ENCODE measurements around the gene PDLIM3. TPM values are rescaled to one million over a fixed set of nuclear protein-coding genes. Genes with fewer than 3 reads are reported as not detected.

The PDLIM3 gene
- total and polyA plus RNA-seq, 2 of the 4 experiments (the other 2 are of a cell fraction): 6.4 to 11.7 TPM

DNA sequence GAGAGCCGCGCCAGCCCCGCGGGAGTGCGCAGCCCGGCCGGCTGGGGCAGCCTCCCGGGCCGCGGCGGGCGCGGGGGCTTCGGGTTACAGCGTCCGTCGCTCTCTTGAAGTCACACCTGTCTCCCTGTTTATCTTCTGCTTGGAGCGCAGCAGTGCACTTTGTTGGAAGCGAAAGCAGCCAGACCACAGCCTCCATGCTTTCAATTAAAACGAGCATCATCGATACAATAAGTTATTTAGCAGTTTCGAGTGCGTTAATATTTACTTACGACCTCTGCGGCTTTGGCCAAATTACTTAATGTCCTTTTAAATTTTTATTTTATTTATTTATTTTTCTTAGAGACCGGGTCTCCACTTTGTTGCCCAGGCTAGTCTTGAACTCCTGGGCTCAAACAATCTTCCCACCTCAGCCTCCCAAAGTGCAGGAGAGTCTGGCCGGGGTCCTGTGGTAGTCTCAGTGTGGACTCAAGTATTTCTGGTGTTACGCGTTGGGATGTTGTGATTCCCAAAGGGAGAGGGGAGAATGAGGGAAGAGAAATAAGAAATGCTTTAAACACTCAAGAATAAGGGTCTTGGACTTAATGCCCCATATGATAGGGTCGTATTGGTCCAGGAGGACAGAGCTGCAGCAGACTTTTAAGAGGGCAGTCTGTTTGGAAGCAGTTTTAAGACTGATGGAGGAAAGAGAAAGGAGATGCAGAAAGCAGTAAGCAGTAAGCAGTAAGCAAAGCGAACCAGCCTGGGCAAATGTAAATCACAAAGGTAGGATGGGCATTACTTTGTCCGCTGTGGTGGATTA lies 504 bp upstream of the PDLIM3 start:
- intact Hi-C loops (cut with micrococcal nuclease): loop anchor here (5.0 kb wide), 2 partner anchors 51 to 64 kb away; partner anchors contain the start of gene CCDC110
- dilution Hi-C loops (cut with HindIII; ENCODE audit: low sequenced_read_pairs, unreplicated experiment): no loop called here
- Histone ChIP-seq H3K9me3 (ENCODE audit: control insufficient read depth, insufficient read depth, low read length) (no peaks in the 10 kb centered on the region), H3K4ac (ENCODE audit: low read depth, low read length) (peak overlapping the region; percentile 28), H3K56ac (ENCODE audit: extremely low read depth, insufficient read depth, low read length) (no peak overlapping the region), H3K14ac (replicated peaks; ENCODE audit: low read depth, low read length) (peak overlapping the region; percentile 23; the same call in 1 of the 2 replicates), H2AK5ac (ENCODE audit: low read depth, low read length) (no peak overlapping the region; the same call in 1 of the 2 replicates), H3K23ac (ENCODE audit: low read depth, low read length) (0 out of 2 replicates have a peak overlapping the region, but pooled peaks have one; percentile 18), H3K36me3 (ENCODE audit: control insufficient read depth, insufficient read depth, low read length) (no peaks in the 10 kb centered on the region), H4K8ac (ENCODE audit: low read depth in 2 of 2, low read length in 2 of 2) (peak overlapping the region in 1 of 2 experiments; percentile 32; a peak in 1 of 4 replicates), H2BK20ac (ENCODE audit: low read depth, low read length) (no peak overlapping the region), H2BK120ac (ENCODE audit: low read depth, low read length) (peak overlapping the region; percentile 42; the same call in 1 of the 2 replicates), H3K4me3 (ENCODE audit: insufficient read depth, low read depth, low read length) (peak overlapping the region; percentile 96), H4K20me1 (ENCODE audit: insufficient read depth, low read length) (no peaks in the 10 kb centered on the region), H3K18ac (ENCODE audit: low read depth, low read length) (no peak overlapping the region), H3K4me2 (ENCODE audit: low read depth, low read length) (peak overlapping the region; percentile 91), H3K27ac (ENCODE audit: insufficient read depth, low read length) (no peak overlapping the region; the same call in 1 of the 2 replicates), H3K79me1 (ENCODE audit: low read depth in 1 of 2, low read length in 2 of 2) (peaks cover 4% of the 10 kb centered on the region in 2 experiments; a peak in 3 of 4 replicates), H2BK15ac (ENCODE audit: low read depth, low read length) (no peak overlapping the region), H2BK5ac (ENCODE audit: low read depth, low read length, poor library complexity, severe bottlenecking) (no peak overlapping the region), H3K4me1 (ENCODE audit: control insufficient read depth, insufficient read depth, low read length) (peaks cover 2% of the 10 kb centered on the region; the same call in 1 of the 2 replicates), H2AK9ac (replicated peaks; ENCODE audit: low read depth, low read length, poor library complexity) (peak overlapping the region; percentile 57), H3K9me1 (ENCODE audit: insufficient read depth, low read length) (peaks cover 4% of the 10 kb centered on the region), H4K91ac (ENCODE audit: insufficient read depth, low read depth, low read length) (no peak overlapping the region), H3K27me3 (ENCODE audit: control insufficient read depth, insufficient read depth, low read length) (peaks cover 9% of the 10 kb centered on the region), H2AFZ (replicated peaks; ENCODE audit: low read length, poor library complexity) (peak overlapping the region; percentile 78), H4K5ac (ENCODE audit: low read depth, low read length) (no peak overlapping the region), H3K9ac (ENCODE audit: low read depth, low read length) (peak overlapping the region; percentile 53)
- DNase-seq (no peak), ATAC-seq (ENCODE audit: low read depth) (no peak)
- TF ChIP-seq, protein P1, sequence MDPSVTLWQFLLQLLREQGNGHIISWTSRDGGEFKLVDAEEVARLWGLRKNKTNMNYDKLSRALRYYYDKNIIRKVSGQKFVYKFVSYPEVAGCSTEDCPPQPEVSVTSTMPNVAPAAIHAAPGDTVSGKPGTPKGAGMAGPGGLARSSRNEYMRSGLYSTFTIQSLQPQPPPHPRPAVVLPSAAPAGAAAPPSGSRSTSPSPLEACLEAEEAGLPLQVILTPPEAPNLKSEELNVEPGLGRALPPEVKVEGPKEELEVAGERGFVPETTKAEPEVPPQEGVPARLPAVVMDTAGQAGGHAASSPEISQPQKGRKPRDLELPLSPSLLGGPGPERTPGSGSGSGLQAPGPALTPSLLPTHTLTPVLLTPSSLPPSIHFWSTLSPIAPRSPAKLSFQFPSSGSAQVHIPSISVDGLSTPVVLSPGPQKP (IDR thresholded peaks at IDR 0.05; ENCODE audit: borderline replicate concordance, low read depth, low read length): no peak
- no peak for TF ChIP-seq NFE2L2 (IDR thresholded peaks at IDR 0.05; ENCODE audit: low read depth, low read length)
- no peak for TF ChIP-seq POLR2A (IDR thresholded peaks at IDR 0.05; ENCODE audit: low read depth, low read length)
- TF ChIP-seq, protein P2, sequence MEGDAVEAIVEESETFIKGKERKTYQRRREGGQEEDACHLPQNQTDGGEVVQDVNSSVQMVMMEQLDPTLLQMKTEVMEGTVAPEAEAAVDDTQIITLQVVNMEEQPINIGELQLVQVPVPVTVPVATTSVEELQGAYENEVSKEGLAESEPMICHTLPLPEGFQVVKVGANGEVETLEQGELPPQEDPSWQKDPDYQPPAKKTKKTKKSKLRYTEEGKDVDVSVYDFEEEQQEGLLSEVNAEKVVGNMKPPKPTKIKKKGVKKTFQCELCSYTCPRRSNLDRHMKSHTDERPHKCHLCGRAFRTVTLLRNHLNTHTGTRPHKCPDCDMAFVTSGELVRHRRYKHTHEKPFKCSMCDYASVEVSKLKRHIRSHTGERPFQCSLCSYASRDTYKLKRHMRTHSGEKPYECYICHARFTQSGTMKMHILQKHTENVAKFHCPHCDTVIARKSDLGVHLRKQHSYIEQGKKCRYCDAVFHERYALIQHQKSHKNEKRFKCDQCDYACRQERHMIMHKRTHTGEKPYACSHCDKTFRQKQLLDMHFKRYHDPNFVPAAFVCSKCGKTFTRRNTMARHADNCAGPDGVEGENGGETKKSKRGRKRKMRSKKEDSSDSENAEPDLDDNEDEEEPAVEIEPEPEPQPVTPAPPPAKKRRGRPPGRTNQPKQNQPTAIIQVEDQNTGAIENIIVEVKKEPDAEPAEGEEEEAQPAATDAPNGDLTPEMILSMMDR (conservative IDR thresholded peaks at IDR 0.05; ENCODE audit: low read depth, low read length): no peak
- no peak for TF ChIP-seq RAD21 (IDR thresholded peaks at IDR 0.05; ENCODE audit: low read length)
- no peak for TF ChIP-seq MAFK (IDR thresholded peaks at IDR 0.05; ENCODE audit: low read depth, low read length)
- no peak for TF ChIP-seq MAZ (IDR thresholded peaks at IDR 0.05; ENCODE audit: borderline replicate concordance, low read depth, low read length)
- no peak for TF ChIP-seq MXI1 (IDR thresholded peaks at IDR 0.05; ENCODE audit: borderline replicate concordance, low read depth, low read length)
- in situ Hi-C loops (cut with MboI; ENCODE audit: low sequenced_read_pairs): no loop called here
- CTCF ChIA-PET: interaction anchor here (0.6 to 1.0 kb wide), 2 partner anchors 24 to 62 kb away, joined by 4 to 5 read pairs; no protein-coding TSS in a partner anchor
- POLR2A ChIA-PET (ENCODE audit: unreplicated experiment): no interaction called here
- no TSS peak for BruUV-seq (replicated peaks)
- 42% methylated on average over 2 of the region's 32 CpGs; no CpG with 5 or more reads in 1 of the 2 experiments for WGBS, 2 experiments (ENCODE audit: extremely low coverage in 2 of 2, insufficient read length in 1 of 2)

Measured in IMR-90 (cell line).